GM12874 (cell line): ENCODE measurements around the gene F3.

Source experiments
- TF ChIP-seq, protein P1 (sequence below): IDR thresholded peaks from 2 replicates; pipeline ENCODE4 v1.5.1; 2011; ENCODE audit warnings: low read depth, mild to moderate bottlenecking, control low read depth, low read length, moderate library complexity; ENCODE audit not compliant: insufficient read depth

Gene F3

DNA sequence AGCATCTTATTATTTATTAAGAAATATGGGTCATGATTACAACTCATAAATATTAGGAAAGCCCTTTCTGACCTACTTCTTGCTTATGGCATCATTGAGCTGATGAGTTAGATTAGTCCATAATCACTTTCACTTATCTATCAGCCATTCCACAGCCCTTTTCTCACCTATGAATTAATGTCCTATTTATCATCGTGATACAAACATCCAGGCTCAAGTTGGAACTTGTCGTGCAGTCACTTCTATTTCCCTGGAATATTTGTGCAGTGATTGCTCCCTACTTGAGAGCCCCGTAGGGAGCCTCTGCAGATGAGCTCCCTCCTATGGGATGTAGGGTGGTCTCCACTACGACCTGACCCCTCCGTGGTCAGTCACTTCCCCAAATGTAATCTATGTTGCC is 8.1 kb upstream of the F3 start:
- TF ChIP-seq, protein P1, sequence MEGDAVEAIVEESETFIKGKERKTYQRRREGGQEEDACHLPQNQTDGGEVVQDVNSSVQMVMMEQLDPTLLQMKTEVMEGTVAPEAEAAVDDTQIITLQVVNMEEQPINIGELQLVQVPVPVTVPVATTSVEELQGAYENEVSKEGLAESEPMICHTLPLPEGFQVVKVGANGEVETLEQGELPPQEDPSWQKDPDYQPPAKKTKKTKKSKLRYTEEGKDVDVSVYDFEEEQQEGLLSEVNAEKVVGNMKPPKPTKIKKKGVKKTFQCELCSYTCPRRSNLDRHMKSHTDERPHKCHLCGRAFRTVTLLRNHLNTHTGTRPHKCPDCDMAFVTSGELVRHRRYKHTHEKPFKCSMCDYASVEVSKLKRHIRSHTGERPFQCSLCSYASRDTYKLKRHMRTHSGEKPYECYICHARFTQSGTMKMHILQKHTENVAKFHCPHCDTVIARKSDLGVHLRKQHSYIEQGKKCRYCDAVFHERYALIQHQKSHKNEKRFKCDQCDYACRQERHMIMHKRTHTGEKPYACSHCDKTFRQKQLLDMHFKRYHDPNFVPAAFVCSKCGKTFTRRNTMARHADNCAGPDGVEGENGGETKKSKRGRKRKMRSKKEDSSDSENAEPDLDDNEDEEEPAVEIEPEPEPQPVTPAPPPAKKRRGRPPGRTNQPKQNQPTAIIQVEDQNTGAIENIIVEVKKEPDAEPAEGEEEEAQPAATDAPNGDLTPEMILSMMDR: no peak

DNA sequence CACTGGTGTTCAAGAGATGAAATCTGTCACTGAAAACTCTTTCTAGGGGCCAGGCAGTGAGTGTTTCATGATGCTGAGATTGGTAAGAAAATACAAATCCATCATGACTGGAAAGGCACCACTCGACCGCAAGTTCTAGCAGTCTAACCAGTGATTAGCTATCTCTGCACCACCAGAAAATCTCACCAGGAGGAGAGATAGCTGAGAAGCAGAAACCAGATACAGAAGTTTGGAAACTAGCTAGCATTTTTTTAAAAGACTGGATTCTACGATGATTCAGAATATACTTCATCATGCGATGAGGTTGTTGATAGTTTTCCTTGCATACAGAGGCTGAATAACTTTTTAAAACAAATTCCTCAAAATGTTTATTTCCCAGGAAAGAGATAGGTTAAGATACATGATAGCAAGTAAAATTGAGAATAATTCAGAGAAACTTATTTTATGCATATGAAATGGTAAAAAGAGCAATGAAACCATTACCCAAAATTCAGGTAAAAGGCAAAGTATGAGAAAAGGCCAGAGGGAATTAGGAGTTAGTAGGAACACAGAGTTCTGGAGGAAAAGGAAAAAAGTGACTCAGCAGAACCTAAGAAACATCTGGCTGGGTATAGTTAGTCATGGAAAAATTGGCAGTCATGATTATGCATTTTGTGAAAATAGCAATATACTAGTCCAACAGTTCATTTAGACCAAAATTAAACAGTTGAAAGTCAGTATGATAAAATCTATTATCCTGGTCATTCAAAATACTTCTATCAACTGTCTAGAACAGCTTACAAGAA is 3.3 kb upstream of the F3 start:
- TF ChIP-seq, protein P1: no peak

DNA sequence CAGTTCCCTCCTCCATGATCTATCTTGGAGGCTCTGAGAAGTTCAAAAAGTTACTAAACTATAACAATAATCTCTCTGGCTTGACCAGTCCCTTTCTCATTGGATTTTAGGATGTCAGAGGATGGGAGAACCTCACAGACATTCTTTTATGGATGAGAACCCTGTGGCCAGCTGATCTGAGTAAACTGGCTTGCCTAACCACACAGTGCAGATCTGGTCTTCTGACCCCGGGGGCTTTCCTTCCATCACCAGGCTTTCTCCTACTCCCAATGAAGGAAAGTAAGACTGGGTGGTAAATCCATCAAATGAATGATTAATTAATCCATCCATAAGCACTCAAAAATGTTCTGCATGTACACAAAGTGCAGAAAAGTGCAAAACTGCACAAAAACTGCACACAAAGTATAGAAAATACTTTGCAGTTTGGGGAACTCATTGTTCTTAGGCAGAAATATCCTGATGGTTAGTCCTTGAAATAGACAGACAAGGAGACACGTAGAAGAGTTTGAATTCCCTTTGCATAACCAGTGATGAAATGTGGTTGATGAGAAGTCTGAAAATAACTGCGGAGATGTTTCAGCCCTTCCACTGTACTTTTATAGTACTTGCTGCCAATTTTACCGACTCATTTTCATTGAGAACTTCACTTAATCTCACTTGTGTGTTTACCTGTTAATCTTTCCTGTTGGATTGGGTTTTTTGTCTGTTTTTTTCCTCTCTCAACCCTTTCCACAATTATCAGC is 2.5 kb upstream of the F3 start:
- TF ChIP-seq, protein P1: no peak

DNA sequence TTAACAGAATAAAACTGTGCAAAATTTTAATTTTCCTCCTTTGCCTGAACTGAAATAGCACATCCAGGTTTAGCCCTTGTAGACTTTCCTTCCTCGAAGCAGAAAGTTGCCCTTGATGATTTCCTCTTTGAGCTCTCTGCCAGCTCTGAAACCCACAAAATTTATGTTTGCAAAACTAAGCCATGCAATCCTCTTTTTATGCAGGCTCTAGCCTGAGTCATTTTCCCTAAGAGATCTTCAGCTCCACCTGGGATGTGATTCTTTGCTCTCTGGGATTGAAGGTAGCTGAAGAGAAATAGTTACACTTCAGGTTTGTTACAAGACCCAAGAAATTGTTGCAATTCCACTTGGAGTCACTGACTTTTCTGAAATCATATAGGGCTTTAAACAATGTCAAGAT is 1.4 kb upstream of the F3 start:
- TF ChIP-seq, protein P1: no peak

DNA sequence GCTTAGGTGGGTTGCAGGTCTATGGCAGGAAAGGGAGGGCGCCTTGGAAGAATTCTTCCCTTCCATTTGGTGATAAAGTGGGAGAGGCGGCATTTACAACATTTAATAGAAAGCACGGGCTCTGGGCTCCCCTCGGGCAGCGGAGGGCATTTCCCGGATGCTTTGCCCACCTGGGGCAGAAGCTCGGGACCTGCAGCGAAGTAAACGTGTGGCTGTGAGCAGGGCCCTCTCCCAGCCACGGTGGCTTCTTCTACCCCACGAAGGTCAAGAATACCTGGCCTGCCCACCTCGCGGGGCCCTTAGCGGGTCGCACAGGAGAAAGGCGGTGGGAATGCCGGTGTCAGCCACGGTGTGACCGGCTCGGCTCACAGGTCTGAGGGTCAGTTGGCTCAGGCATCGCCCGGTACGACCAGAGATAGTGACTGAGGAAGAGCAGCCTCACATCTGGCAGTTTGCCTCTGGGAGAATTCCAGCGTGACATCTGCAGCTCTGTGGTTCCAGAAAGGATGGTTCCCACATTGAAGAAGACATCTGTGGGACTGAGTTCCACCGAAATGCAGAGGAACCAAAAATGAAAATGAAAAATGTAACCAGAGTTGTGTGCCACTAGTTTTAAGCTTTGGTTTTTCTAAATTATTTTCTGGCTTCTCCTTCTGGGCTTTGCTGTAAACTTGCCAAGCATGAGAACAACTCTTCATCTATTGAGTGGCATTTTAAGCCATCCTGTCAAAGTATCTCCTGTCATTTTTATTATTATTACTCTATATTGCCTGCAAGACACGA is 720 bp upstream of the F3 start:
- TF ChIP-seq, protein P1: no peak

DNA sequence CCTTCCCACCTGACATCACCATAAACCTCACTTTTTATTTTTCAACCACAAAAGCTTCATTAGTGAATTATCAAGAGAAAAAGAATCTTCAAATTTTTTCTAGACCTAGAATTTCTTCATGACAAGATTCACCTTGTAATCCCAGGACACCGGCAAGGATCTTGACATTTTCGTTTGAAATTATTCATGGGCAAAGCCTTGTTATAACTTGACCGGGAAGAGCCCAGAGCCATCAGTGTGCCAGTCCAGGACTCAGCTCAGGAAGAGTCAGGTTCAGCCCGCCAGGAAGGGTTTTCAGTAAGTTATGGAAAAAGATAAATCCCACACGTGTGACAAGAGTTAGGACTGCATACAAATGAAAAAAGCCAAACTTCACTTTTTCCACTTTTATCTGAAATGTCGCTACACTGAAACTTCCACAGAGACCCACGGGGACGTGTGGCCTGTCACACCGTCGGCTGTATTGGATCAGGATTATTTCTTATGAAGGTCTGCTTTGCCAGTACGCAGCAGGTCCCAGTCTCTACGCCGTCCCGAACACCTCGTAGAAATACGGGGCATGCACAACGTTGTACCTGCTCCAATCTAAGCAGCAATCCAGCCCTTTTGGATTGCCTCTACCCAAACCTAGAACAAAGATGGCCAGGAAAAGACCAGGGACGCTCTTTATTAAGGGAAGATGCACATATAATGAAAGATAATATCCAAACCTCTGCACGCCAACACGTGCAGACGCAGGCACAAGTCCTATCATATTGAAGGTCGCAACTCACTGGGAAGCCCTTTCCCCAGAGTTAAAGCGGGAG is 916 bp downstream of the F3 start:
- TF ChIP-seq, protein P1: no peak
